ENCODE measurements around the gene FAM78A. TPM values are rescaled to one million over a fixed set of nuclear protein-coding genes. Genes with fewer than 3 reads are reported as not detected.

The FAM78A gene
- polyA plus RNA-seq, 1 experiment: 0.40 TPM

- ChIA-PET CTCF (no interaction called here), POLR2A (no interaction called here)
These were observed 5.0 kb upstream of the FAM78A start for GRCh38 chr9:131281119-131281965.

GRCh38 chr9:131280660-131281059, 4.3 kb upstream of the FAM78A start:
- DNase-seq (ENCODE audit: low read depth, low spot score): no peak
- Histone ChIP-seq H3K27ac (ENCODE audit: low read depth, low read length) (no peak overlapping the region), H3K9me3 (ENCODE audit: control insufficient read depth, insufficient read depth, low read length) (no peaks in the 10 kb centered on the region; the same call in 1 of the 2 replicates), H3K4me3 (ENCODE audit: low read depth, low read length) (no peak overlapping the region), H3K27me3 (ENCODE audit: control insufficient read depth, insufficient read depth, low read length) (peaks cover 51% of the 10 kb centered on the region)
- TF ChIP-seq CTCF (IDR thresholded peaks at IDR 0.05; ENCODE audit: low read depth, low read length): no peak
- CTCF ChIA-PET: no interaction called here
- POLR2A ChIA-PET: interaction anchor here (0.6 to 0.7 kb wide), 2 partner anchors 100 to 770 kb away, joined by 3 read pairs; no protein-coding TSS in a partner anchor

More at GRCh38 chr9:131281119-131281965, 5.0 kb upstream of the FAM78A start:
- no peak for TF ChIP-seq CTCF (IDR thresholded peaks at IDR 0.05; ENCODE audit: low read depth, low read length)
- Histone ChIP-seq H3K27me3 (ENCODE audit: control insufficient read depth, insufficient read depth, low read length) (peaks cover 44% of the 10 kb centered on the region), H3K9me3 (ENCODE audit: control insufficient read depth, insufficient read depth, low read length) (no peaks in the 10 kb centered on the region), H3K4me3 (ENCODE audit: low read depth, low read length) (no peak overlapping the region), H3K27ac (ENCODE audit: low read depth, low read length) (no peak overlapping the region)
- DNase-seq (ENCODE audit: low read depth, low spot score): no peak

DNA sequence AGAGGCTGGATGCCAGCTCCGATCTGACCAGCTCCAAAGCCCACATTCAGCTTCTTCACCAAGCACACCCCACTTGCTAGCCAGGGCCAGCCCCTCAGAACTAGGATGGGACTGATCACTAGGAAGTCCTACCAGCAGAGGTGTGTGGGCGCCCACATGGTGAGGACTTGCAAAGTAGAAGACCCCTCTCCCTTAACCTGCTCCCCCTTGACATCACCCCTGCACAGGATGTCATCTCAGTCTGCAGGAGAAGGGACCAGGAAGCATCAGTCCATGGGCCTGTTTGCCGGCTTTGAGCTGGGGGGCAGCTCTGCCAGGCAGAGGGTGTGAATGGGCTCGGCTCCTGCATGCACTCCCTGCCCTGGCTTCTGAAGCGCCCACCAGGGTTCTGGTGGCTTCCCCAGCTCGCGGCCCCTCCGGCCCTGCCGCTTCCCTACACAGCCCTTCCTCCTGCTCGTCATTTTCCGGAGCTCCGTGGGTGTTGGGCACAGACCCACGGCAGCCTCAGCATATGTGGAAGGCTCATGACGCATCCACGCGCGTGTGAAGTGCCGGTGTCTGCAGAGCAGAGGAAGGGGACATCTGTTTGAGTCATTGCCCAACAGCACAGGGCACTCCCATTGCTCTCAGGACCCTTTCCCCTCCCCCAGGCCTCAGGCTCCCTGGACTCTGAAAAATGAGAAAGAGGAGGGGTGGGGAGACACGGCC, 3.7 kb upstream of the FAM78A start:
- CTCF ChIA-PET: no interaction called here
- Histone ChIP-seq H3K4me3 (ENCODE audit: low read depth, low read length) (no peak overlapping the region), H3K27ac (ENCODE audit: low read depth, low read length) (no peak overlapping the region), H3K27me3 (ENCODE audit: control insufficient read depth, insufficient read depth, low read length) (peaks cover 56% of the 10 kb centered on the region), H3K9me3 (ENCODE audit: control insufficient read depth, insufficient read depth, low read length) (no peaks in the 10 kb centered on the region; the same call in 1 of the 2 replicates)
- no peak for TF ChIP-seq CTCF (IDR thresholded peaks at IDR 0.05; ENCODE audit: low read depth, low read length)
- POLR2A ChIA-PET: interaction anchor here (0.6 to 0.7 kb wide), 2 partner anchors 100 to 770 kb away, joined by 3 read pairs; no protein-coding TSS in a partner anchor
- no peak for DNase-seq (ENCODE audit: low read depth, low spot score)

- H3K9me3 ChIP-seq (ENCODE audit: control insufficient read depth, insufficient read depth, low read length): no peaks in the 10 kb centered on the region; the same call in 1 of the 2 replicates
- CTCF ChIA-PET: interaction anchor here (0.5 to 1.1 kb wide), 2 partner anchors 70 to 111 kb away, joined by 3 read pairs; no protein-coding TSS in a partner anchor
- POLR2A ChIA-PET: no interaction called here
- H3K4me3 ChIP-seq (ENCODE audit: low read depth, low read length): no peak overlapping the region
- peaks cover 57% of the 10 kb centered on the region for H3K27me3 ChIP-seq (ENCODE audit: control insufficient read depth, insufficient read depth, low read length)
- H3K27ac ChIP-seq (ENCODE audit: low read depth, low read length): no peak overlapping the region
- no peak for DNase-seq (ENCODE audit: low read depth, low spot score)
- no peak for TF ChIP-seq CTCF (IDR thresholded peaks at IDR 0.05; ENCODE audit: low read depth, low read length)
These were observed 3.0 kb upstream of the FAM78A start for GRCh38 chr9:131279196-131279862.

All from AG04450 (cell line).